GM19372 (cell line): ENCODE data around the gene IL17RA.

Experiments used
- ATAC-seq: cut with Tn5 transposase; IDR thresholded peaks from one replicate; pipeline ENCODE4 v1.9.1; 2021; ENCODE audit warnings: mild to moderate bottlenecking, low read depth, moderate library complexity; ENCODE audit not compliant: unreplicated experiment

Gene IL17RA

GRCh38 chr22:17105143-17106129 lies 20.6 kb downstream of the IL17RA start:
- ATAC-seq, result no peak

DNA sequence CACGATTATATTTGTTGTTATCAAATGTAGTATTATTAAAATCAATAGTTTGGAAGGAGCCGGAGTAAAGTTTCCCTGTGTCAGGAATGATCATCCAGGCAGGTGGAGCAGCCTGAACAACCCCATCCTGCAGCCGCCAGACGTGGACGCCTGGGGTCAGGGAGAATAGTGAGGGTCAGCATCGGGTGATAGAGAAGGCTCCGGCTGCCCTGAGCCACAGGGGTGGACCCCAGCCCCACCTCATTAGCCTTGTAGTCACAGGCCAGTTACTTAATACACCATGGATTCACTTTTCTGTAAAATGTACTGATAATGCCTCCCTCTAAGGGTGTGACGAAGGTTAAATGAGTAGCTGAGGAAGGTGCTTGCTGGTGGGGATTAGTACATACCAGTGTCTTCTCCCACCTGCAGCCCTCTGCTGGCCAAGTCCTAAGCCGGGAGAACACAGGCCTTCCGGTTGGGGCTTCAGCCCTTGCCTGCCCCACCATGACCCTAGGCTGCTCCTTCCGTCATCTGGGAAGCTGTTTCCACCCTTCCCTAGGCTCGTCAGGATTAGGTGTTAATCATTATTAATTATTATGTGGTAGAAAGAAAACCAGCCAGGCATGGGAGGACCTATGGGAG lies 21.5 kb downstream of the IL17RA start:
- ATAC-seq, result no peak

DNA sequence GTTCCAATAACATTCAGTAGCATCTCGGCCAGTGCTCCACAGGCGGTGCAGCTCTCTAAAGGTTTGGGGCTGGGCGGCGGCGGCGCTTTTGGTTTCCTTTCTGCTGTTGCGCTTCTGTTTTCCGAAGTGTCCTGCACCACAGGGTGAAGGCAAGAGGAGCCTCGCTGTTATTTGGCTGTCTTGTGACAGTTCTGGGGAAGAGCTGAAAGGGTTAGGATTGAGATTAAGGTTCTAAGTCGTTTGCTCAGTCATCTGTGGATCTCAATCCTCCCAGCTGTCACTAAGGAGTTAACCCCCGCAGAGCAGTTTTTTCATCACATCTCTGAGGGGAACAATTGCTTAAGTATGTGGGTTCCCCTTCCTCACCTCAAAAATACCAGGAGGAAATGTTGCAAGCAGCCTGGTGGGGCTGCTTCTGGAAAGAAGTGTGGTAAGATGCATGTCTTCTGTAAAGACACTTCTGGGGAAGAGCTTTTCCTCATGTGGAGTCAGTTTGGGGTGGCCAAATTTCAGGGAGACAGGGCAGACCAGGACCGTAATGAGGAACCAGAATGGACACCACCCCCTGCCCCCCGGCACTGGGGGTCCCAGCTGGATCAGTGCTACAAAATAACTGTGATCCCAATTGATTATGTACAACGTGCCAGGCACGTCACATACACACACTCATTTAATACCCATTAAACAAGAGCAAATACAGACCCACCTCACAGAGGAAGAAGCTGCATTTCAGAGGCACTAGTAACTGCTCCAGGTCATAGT lies 22.2 kb downstream of the IL17RA start:
- no peak for ATAC-seq

GRCh38 chr22:17107547-17107810 lies 22.7 kb downstream of the IL17RA start:
- no peak for ATAC-seq

- ATAC-seq, result no peak
Observed at GRCh38 chr22:17108256-17109112, 23.7 kb downstream of the IL17RA start.

- no peak for ATAC-seq
Observed at GRCh38 chr22:17109113-17109865, 24.5 kb downstream of the IL17RA start.

DNA sequence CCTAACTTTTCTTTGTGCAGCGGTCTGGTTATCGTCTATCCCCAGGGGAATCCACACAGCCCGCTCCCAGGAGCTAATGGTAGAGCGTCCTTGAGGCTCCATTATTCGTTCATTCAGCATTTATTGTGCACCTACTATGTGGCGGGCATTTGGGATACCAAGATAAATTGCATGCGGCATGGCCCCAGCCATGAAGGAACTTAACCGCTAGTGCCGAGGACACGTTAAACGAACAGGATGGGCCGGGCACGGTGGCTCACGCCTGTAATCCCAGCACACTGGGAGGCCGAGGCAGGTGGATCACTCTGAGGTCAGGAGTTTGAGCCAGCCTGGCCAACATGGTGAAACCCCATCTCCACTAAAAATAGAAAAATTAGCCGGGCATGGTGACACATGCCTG lies 25.2 kb downstream of the IL17RA start:
- no peak for ATAC-seq

DNA sequence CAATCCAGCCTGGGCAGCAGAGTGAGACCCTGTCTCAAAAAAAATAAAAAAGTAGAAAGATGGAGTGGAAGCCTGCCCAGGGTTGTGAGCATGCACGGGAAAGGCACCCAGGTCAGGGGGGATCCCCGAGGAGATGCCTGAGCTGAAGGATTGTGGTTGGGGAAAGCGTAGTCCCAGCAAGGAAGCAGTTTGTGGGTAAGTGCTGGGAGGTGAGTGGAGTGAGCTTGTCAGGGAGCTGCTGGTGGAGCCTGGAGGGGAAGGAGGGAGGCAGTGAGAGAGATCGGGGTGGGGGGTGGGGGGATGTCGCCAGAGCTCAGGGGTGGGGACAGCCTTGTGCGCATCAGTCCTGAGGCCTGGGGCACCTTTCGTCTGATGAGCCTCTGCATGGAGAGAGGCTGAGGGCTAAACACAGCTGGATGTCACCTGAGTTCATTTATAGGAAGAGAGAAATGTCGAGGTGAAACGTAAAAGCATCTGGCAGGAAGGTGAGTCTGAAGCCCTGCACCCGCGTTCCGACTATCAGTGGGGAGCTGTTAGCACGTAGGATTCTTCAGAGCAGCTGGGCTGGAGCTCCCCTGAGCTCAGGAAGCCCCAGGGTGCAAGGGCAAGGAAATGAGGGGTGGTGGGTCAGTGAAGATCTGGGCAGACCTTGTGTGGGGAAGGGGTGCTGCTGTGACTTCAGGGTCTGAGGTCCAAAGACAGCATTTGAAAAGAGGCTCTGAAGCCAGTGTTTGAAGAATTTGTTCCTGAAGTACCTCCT lies 26.2 kb downstream of the IL17RA start:
- no peak for ATAC-seq

DNA sequence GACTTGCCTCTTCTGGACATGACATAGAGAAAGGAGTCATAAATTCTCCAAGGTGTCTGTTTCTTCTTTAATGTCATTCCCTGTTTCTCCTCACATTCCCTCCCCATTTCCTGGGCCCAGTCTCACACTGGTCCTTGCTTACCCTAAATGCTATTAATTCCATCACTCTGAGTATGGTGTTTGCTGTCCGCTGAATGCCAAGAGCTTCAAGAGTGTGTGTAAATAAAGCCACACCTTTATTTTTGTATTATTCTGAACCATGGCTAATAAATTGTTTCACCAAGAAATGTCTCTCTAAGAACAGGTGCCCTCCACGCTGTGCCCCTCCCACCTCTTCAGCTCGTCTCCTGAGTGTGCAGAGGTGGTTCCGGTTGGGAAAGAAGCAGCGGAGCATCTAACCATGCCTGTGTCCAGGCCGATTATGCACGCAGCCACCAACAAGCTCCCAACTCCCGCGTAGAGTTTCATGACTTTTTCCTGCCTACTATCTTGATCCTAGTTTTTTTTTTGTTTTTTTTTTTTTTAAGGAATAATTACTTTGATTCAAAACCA lies 27.8 kb downstream of the IL17RA start:
- no peak for ATAC-seq

DNA sequence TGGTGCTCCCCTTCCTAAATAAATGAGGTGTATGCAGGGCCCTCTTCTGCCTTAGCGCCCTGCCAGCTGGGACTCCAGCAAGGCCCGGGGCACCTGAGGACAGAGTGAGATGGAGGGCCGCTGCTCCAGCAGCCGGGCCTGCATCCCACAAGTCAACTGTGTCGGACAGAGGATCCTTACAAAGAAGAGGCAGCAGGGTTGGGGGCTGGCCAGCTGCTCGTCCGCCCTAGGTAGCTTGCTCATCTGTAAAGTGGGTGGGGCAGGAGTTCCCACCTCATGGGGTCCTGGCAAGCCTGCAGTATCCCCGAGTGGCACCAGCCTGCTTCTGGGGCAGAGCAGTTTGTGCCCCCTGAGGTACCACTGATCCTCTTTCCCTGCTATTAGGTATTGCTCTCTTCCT lies 28.8 kb downstream of the IL17RA start:
- ATAC-seq, result no peak

- no peak for ATAC-seq
Observed at GRCh38 chr22:17114173-17114897, 29.5 kb downstream of the IL17RA start.

GRCh38 chr22:17114898-17115235 lies 30.1 kb downstream of the IL17RA start:
- ATAC-seq, result no peak

- ATAC-seq, result no peak
Observed at GRCh38 chr22:17115236-17115635, 30.4 kb downstream of the IL17RA start.

DNA sequence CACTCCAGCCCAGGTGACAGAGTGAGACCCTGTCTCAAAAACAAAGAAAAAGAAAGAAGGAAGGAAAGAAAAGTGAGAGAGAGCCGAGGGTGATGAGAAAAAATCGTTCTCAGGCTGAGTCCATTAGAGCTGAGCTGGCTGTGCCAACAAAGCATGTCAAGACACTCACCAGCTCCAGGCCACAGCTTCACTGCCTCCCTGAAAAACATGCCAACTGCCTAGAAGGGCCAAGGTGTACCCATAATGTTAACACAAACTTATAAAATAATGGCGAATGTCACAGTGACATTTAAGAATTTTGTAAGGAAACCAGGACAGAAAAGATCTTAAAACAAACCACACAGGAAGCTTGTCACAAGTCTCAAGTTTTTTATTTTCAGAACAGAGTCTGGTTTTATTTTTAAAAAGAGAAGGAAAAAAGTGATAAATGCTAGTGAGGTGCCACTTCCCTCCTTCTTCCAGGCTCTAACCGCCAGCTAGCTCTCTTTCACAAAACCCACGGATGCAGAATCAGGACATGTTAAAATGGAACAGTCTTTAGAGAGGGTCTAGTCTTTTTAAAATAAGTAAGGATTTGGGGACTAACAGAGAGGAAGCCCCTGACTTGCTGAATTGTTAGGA lies 31.3 kb downstream of the IL17RA start:
- no peak for ATAC-seq

- no peak for ATAC-seq
Observed at GRCh38 chr22:17116572-17117330, 32.0 kb downstream of the IL17RA start.

- ATAC-seq, result no peak
Observed at GRCh38 chr22:17117400-17117799, 32.6 kb downstream of the IL17RA start.

- ATAC-seq, result no peak
Observed at GRCh38 chr22:17117890-17118289, 33.1 kb downstream of the IL17RA start.
